GM06990 (cell line): ENCODE measurements around the gene TBL1X.

Experiments used
- DNase-seq: peaks from one replicate; pipeline ENCODE4 v3.0.0-alpha.2; 2011; ENCODE audit not compliant: insufficient read length; ENCODE audit errors: extremely low read depth
- H3K27me3 ChIP-seq: replicated peaks from 2 replicates; pipeline ENCODE4 v1.6.0; 2011; ENCODE audit warnings: low read length; ENCODE audit not compliant: control insufficient read depth, insufficient read depth
- H3K36me3 ChIP-seq: 2 replicates; pipeline ENCODE4 v1.5.1; 2011; ENCODE audit warnings: low read length; ENCODE audit not compliant: control insufficient read depth, insufficient read depth
- H3K4me3 ChIP-seq: replicated peaks from 2 replicates; pipeline ENCODE4 v1.5.1; 2011; ENCODE audit warnings: low read depth, mild to moderate bottlenecking, control low read depth, low read length
- TF ChIP-seq, protein P1 (sequence below): IDR thresholded peaks from 2 replicates; pipeline ENCODE4 v1.5.1; 2011; ENCODE audit warnings: low read length, control low read depth, mild to moderate bottlenecking, inconsistent platforms; ENCODE audit not compliant: insufficient read depth, poor library complexity, severe bottlenecking

TBL1X gene

DNA sequence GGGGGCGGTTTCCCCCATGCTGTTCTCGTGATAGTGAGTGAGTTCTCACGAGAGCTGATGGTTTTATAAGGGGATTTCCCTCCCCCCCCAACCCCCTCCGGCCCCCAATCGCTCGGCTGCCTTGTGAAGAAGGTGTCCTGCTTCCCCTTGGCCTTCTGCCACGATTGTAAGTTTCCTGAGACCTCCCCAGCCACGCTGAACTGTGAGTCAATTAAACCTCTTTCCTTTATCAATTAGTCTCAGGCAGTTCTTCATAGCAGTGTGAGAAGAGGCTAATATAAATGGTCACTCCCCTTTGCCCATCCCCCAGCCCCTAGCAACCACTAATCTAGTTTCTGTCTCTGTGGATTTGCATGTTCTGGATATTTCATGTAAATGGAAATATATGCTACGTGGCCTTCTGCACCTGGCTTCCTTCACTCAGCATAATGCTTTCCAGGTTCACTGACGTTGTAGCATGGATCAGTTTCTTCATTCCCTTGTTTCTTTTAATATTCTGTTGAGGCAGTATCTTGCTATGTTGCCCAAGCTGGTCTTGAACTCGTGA lies 284.4 kb downstream of the TBL1X start:
- no peaks in the 10 kb centered on the region for H3K27me3 ChIP-seq
- TF ChIP-seq, protein P1, sequence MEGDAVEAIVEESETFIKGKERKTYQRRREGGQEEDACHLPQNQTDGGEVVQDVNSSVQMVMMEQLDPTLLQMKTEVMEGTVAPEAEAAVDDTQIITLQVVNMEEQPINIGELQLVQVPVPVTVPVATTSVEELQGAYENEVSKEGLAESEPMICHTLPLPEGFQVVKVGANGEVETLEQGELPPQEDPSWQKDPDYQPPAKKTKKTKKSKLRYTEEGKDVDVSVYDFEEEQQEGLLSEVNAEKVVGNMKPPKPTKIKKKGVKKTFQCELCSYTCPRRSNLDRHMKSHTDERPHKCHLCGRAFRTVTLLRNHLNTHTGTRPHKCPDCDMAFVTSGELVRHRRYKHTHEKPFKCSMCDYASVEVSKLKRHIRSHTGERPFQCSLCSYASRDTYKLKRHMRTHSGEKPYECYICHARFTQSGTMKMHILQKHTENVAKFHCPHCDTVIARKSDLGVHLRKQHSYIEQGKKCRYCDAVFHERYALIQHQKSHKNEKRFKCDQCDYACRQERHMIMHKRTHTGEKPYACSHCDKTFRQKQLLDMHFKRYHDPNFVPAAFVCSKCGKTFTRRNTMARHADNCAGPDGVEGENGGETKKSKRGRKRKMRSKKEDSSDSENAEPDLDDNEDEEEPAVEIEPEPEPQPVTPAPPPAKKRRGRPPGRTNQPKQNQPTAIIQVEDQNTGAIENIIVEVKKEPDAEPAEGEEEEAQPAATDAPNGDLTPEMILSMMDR = no peak

DNA sequence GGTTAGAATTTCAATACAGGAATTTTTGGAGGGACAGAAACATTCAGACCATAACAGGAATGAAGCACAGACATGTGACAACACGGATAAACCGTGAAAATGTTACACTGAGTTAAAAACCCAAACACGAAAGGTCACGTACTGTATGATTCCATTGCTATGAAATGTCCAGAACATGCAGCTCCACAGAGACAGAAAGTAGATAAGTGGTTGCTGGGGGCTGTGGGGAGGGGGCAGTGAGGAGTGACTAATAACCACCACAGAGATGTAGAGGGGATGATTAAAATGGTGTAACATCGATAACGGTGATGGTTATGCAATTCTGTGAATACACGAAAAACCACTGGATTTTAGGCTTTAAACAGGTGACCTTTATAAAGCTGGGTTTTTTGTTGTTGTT lies 292.5 kb downstream of the TBL1X start:
- Histone ChIP-seq H3K27me3 (no peaks in the 10 kb centered on the region), H3K36me3 (no peaks in the 10 kb centered on the region), H3K4me3 (no peak overlapping the region)
- TF ChIP-seq, protein P1 = no peak
- no peak for DNase-seq

More for the DNA sequence above, 284.4 kb downstream of the TBL1X start:
- no peaks in the 10 kb centered on the region for H3K36me3 ChIP-seq
- no peak for DNase-seq
- H3K4me3 ChIP-seq = no peak overlapping the region

GRCh38 chrX:9758021-9758638 lies 293.3 kb downstream of the TBL1X start:
- no peaks in the 10 kb centered on the region for H3K36me3 ChIP-seq
- TF ChIP-seq, protein P1 = no peak
- no peaks in the 10 kb centered on the region for H3K27me3 ChIP-seq
- DNase-seq = no peak
- H3K4me3 ChIP-seq = no peak overlapping the region

- Histone ChIP-seq H3K36me3 (no peaks in the 10 kb centered on the region), H3K4me3 (no peak overlapping the region), H3K27me3 (no peaks in the 10 kb centered on the region)
- no peak for DNase-seq
- TF ChIP-seq, protein P1 = no peak
These were observed 294.5 kb downstream of the TBL1X start for GRCh38 chrX:9759337-9759736.

DNA sequence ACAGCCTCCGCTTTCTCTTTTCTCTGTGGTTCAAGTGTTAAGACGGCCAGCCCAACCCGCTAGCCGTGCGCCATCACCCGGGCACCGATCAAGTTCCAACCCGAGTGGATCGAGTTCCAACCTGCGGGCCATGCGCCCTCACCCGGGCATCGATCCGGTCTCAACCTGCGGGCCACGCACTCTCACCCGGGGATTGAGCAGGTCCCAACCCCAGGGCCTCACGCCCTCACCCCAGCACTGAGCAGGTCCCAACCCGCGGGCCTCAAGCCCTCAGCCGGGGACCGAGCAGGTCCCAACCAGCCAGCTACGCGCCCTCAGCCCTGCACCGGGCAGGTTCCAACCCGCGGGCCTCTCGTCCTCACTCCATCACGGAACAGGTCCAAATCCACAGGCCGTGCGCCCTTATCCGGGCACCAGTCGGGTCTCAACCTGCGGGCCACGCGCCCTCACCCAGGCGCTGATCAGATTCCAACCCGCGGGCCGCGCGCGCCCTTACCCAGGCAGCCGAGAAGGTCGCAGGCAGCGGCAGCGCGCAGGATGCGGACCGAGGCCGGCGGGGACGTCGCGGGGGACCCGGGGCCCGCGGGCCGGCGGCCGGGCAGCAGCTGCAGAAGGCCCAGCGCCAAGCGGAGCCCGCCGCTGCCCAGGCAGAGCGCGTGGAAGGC lies 300.3 kb downstream of the TBL1X start:
- TF ChIP-seq, protein P1 = no peak
- Histone ChIP-seq H3K36me3 (no peaks in the 10 kb centered on the region), H3K27me3 (no peaks in the 10 kb centered on the region; the same call in 1 of the 2 replicates), H3K4me3 (no peak overlapping the region)
- DNase-seq = no peak

DNA sequence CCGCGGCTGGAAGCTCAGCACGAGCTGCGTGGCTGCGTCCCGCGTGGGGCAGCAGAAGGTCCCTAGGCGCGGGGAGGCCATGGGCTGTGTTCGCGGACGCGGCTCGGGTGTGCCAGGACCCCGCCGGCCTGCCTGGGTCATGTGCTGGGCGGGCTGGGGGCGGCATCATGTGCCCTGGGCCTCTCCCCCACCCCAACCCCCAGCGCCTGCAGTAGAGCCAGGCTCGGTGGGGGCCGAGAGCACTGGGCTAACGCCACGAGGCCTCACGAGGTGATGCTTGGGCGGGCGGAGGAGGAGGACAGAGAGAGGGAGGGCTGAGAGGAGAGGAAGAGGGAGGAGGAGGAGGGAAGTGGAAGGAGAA lies 300.9 kb downstream of the TBL1X start, which contains the start of gene GPR143:
Gene GPR143 (minus strand): TSS at position 111 of the 361 bp plus-strand sequence. CDS start 30 bp downstream, at position 81.
- no peak for DNase-seq
- H3K36me3 ChIP-seq = no peaks in the 10 kb centered on the region
- no peak within 1 kb of the TSS for H3K4me3 ChIP-seq
- H3K27me3 ChIP-seq = no peaks in the 10 kb centered on the region; the same call in 1 of the 2 replicates
- TF ChIP-seq, protein P1 = no peak
